ACC112 (cell line): ENCODE measurements around the gene VPS26C.

Experiments used
- H2AFZ ChIP-seq: fragments of 200-600 bp; sonication (generic); one replicate; pipeline ENCODE4 v1.6.0; 2017; ENCODE audit warnings: antibody characterized with exemption, low read length; ENCODE audit not compliant: unreplicated experiment
- H3K27ac ChIP-seq: fragments of 200-600 bp; sonication (generic); 2 replicates; pipeline ENCODE4 v1.5.1; 2014; ENCODE audit warnings: low read depth, mild to moderate bottlenecking, antibody characterized with exemption, low read length, moderate library complexity
- H3K27me3 ChIP-seq: fragments of 200-600 bp; sonication (generic); 2 replicates; pipeline ENCODE4 v1.6.1; 2014; ENCODE audit warnings: mild to moderate bottlenecking, antibody characterized with exemption, low read length, moderate library complexity, mixed read lengths; ENCODE audit not compliant: insufficient read depth
- H3K36me3 ChIP-seq: fragments of 200-600 bp; sonication (generic); 2 replicates; pipeline ENCODE4 v1.6.1; 2016; ENCODE audit warnings: mild to moderate bottlenecking, antibody characterized with exemption, low read length, moderate library complexity, mixed read lengths; ENCODE audit not compliant: insufficient read depth
- H3K4me1 ChIP-seq: fragments of 200-600 bp; sonication (generic); one replicate; pipeline ENCODE4 v1.6.1; 2016; ENCODE audit warnings: low read length, mixed read lengths; ENCODE audit not compliant: insufficient read depth, unreplicated experiment, control insufficient read depth
- H3K4me3 ChIP-seq: fragments of 200-600 bp; sonication (generic); 2 replicates; pipeline ENCODE4 v1.5.1; 2014; ENCODE audit warnings: mild to moderate bottlenecking, low read depth, low read length
- H3K79me2 ChIP-seq: fragments of 200-600 bp; sonication (generic); one replicate; pipeline ENCODE4 v1.6.0; 2016; ENCODE audit warnings: low read length; ENCODE audit not compliant: control insufficient read depth, unreplicated experiment, insufficient read depth

Gene VPS26C

GRCh38 chr21:37248298-37248697 lies 18.8 kb downstream of the VPS26C start:
- Histone ChIP-seq H3K27ac (no peak overlapping the region), H3K36me3 (no peaks in the 10 kb centered on the region), H2AFZ (no peak overlapping the region), H3K4me3 (no peak overlapping the region), H3K4me1 (peaks cover 14% of the 10 kb centered on the region), H3K79me2 (peaks cover 87% of the 10 kb centered on the region), H3K27me3 (no peaks in the 10 kb centered on the region)

GRCh38 chr21:37245151-37245550 lies 22.0 kb downstream of the VPS26C start:
- H3K4me1 ChIP-seq = peaks cover 2% of the 10 kb centered on the region
- peaks cover 76% of the 10 kb centered on the region for H3K79me2 ChIP-seq
- no peak overlapping the region for H2AFZ ChIP-seq
- no peaks in the 10 kb centered on the region for H3K36me3 ChIP-seq
- H3K27ac ChIP-seq = no peak overlapping the region
- no peaks in the 10 kb centered on the region for H3K27me3 ChIP-seq
- no peak overlapping the region for H3K4me3 ChIP-seq

- no peaks in the 10 kb centered on the region for H3K36me3 ChIP-seq
- H3K79me2 ChIP-seq = peaks cover 73% of the 10 kb centered on the region
- peaks cover 2% of the 10 kb centered on the region for H3K4me1 ChIP-seq
- no peak overlapping the region for H3K27ac ChIP-seq
- no peak overlapping the region for H2AFZ ChIP-seq
- H3K27me3 ChIP-seq = no peaks in the 10 kb centered on the region
- no peak overlapping the region for H3K4me3 ChIP-seq
These were observed 22.5 kb downstream of the VPS26C start for GRCh38 chr21:37244501-37245095.

- no peak overlapping the region for H3K4me3 ChIP-seq
- H2AFZ ChIP-seq = no peak overlapping the region
- H3K79me2 ChIP-seq = peaks cover 67% of the 10 kb centered on the region
- no peaks in the 10 kb centered on the region for H3K36me3 ChIP-seq
- H3K27ac ChIP-seq = no peak overlapping the region
- no peaks in the 10 kb centered on the region for H3K27me3 ChIP-seq
- H3K4me1 ChIP-seq = no peaks in the 10 kb centered on the region
These were observed 23.2 kb downstream of the VPS26C start for GRCh38 chr21:37243961-37244360.

- Histone ChIP-seq H3K27ac (no peak overlapping the region), H3K27me3 (no peaks in the 10 kb centered on the region), H2AFZ (no peak overlapping the region), H3K36me3 (peaks cover 3% of the 10 kb centered on the region; the same call in 1 of the 2 replicates), H3K4me3 (no peak overlapping the region), H3K79me2 (peaks cover 43% of the 10 kb centered on the region), H3K4me1 (no peaks in the 10 kb centered on the region)
These were observed 25.7 kb downstream of the VPS26C start for GRCh38 chr21:37241426-37241825.

- Histone ChIP-seq H3K4me3 (no peak overlapping the region), H3K4me1 (no peaks in the 10 kb centered on the region), H3K27me3 (no peaks in the 10 kb centered on the region), H3K79me2 (peaks cover 39% of the 10 kb centered on the region), H3K36me3 (peaks cover 3% of the 10 kb centered on the region; the same call in 1 of the 2 replicates), H3K27ac (no peak overlapping the region), H2AFZ (no peak overlapping the region)
These were observed 26.2 kb downstream of the VPS26C start for GRCh38 chr21:37240978-37241377.

- H3K27me3 ChIP-seq = no peaks in the 10 kb centered on the region
- peaks cover 13% of the 10 kb centered on the region for H3K79me2 ChIP-seq
- no peaks in the 10 kb centered on the region for H3K4me1 ChIP-seq
- H3K36me3 ChIP-seq = peaks cover 3% of the 10 kb centered on the region
- no peak overlapping the region for H2AFZ ChIP-seq
- H3K27ac ChIP-seq = no peak overlapping the region
- no peak overlapping the region for H3K4me3 ChIP-seq
These were observed 29.4 kb downstream of the VPS26C start for GRCh38 chr21:37237764-37238163.

- peaks cover 3% of the 10 kb centered on the region for H3K36me3 ChIP-seq
- H3K79me2 ChIP-seq = peaks cover 13% of the 10 kb centered on the region
- no peak overlapping the region for H2AFZ ChIP-seq
- H3K4me3 ChIP-seq = no peak overlapping the region
- no peak overlapping the region for H3K27ac ChIP-seq
- H3K27me3 ChIP-seq = no peaks in the 10 kb centered on the region
- H3K4me1 ChIP-seq = no peaks in the 10 kb centered on the region
These were observed 29.8 kb downstream of the VPS26C start for GRCh38 chr21:37237346-37237745.

GRCh38 chr21:37233551-37234146 lies 33.5 kb downstream of the VPS26C start:
- H3K4me3 ChIP-seq = no peak overlapping the region
- no peak overlapping the region for H3K27ac ChIP-seq
- H3K4me1 ChIP-seq = no peaks in the 10 kb centered on the region
- H3K36me3 ChIP-seq = peaks cover 3% of the 10 kb centered on the region
- no peak overlapping the region for H2AFZ ChIP-seq
- H3K79me2 ChIP-seq = peaks cover 2% of the 10 kb centered on the region
- H3K27me3 ChIP-seq = no peaks in the 10 kb centered on the region

GRCh38 chr21:37232274-37233018 lies 34.7 kb downstream of the VPS26C start:
- H3K36me3 ChIP-seq = peaks cover 3% of the 10 kb centered on the region
- H3K27ac ChIP-seq = no peak overlapping the region
- H3K79me2 ChIP-seq = peaks cover 2% of the 10 kb centered on the region
- H3K4me1 ChIP-seq = no peaks in the 10 kb centered on the region
- H3K4me3 ChIP-seq = no peak overlapping the region
- no peaks in the 10 kb centered on the region for H3K27me3 ChIP-seq
- no peak overlapping the region for H2AFZ ChIP-seq

- H3K36me3 ChIP-seq = peaks cover 2% of the 10 kb centered on the region
- peaks cover 2% of the 10 kb centered on the region for H3K79me2 ChIP-seq
- H3K4me3 ChIP-seq = no peak overlapping the region
- no peak overlapping the region for H2AFZ ChIP-seq
- H3K27ac ChIP-seq = no peak overlapping the region
- no peaks in the 10 kb centered on the region for H3K27me3 ChIP-seq
- no peaks in the 10 kb centered on the region for H3K4me1 ChIP-seq
These were observed 35.5 kb downstream of the VPS26C start for GRCh38 chr21:37231671-37232070.
